Measurements from ENCODE around the gene MEF2D. TPM values are rescaled to one million over a fixed set of nuclear protein-coding genes. Genes with fewer than 3 reads are reported as not detected.

MEF2D gene
- total RNA-seq, 1 experiment from 2014 or later = 18.7 TPM

DNA sequence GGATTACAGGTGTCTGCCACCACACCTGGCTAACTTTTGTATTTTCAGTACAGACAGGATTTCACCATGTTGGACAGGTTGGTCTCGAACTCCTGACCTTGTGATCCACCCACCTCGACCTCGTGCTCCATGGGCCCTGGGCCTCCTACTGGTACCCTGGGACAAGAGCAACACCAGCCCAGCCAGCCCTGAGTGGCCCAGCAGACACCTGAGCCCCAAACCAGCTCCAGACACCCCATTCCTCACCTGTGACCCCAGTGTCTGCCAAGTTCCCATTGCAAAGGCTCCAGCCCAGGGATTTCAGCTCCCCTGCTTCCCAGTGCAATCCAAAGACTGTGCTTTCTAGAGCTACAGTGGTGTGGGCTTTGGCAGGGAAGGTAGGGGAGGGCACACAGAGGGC, 14.6 kb downstream of the MEF2D start:
- Mint-ChIP-seq H3K27ac (no peak overlapping the region; a peak in 1 of 7 replicates), H3K27me3 (ENCODE audit: low read depth) (no peaks in the 10 kb centered on the region), H3K36me3 (ENCODE audit: insufficient read depth in 1 of 3, low read depth in 3 of 3) (peaks cover 3 to 17% (median 14%) of the 10 kb centered on the region in 3 experiments; a peak in 6 of 7 replicates), H3K9me3 (no peaks in the 10 kb centered on the region; a peak in 1 of 5 replicates), H3K4me3 (no peak overlapping the region), H3K4me1 (peaks cover 40 to 51% of the 10 kb centered on the region in 2 experiments)
- H3K23ac ChIP-seq (ENCODE audit: insufficient read length, low read depth, low read length) = no peak overlapping the region
- TF ChIP-seq, protein P1, sequence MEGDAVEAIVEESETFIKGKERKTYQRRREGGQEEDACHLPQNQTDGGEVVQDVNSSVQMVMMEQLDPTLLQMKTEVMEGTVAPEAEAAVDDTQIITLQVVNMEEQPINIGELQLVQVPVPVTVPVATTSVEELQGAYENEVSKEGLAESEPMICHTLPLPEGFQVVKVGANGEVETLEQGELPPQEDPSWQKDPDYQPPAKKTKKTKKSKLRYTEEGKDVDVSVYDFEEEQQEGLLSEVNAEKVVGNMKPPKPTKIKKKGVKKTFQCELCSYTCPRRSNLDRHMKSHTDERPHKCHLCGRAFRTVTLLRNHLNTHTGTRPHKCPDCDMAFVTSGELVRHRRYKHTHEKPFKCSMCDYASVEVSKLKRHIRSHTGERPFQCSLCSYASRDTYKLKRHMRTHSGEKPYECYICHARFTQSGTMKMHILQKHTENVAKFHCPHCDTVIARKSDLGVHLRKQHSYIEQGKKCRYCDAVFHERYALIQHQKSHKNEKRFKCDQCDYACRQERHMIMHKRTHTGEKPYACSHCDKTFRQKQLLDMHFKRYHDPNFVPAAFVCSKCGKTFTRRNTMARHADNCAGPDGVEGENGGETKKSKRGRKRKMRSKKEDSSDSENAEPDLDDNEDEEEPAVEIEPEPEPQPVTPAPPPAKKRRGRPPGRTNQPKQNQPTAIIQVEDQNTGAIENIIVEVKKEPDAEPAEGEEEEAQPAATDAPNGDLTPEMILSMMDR (conservative IDR thresholded peaks at IDR 0.05) = no peak
- no peak overlapping the region for H3T11ph ChIP-seq (ENCODE audit: low read length)
- H2BK120ac ChIP-seq (ENCODE audit: low read depth, low read length, poor library complexity, severe bottlenecking) = no peak overlapping the region
- no peak overlapping the region for H2BK12ac ChIP-seq (ENCODE audit: insufficient read length, low read depth, low read length)
- no peaks in the 10 kb centered on the region for H4K20me1 ChIP-seq (ENCODE audit: control insufficient read depth, insufficient read depth, insufficient read length)
- no peaks in the 10 kb centered on the region; the same call in 1 of the 2 replicates for H3K79me2 ChIP-seq (ENCODE audit: insufficient read depth, low read length)
- no peak for DNase-seq
- H3K4me2 ChIP-seq (ENCODE audit: insufficient read depth, insufficient read length, low read length) = no peak overlapping the region
- peaks cover 16% of the 10 kb centered on the region for H3K4me1 ChIP-seq (ENCODE audit: insufficient read depth, low read length)
- H3K27me3 ChIP-seq (ENCODE audit: insufficient read depth, low read length) = no peaks in the 10 kb centered on the region
- H4K91ac ChIP-seq (ENCODE audit: insufficient read length, low read depth, low read length) = no peak overlapping the region
- H3K23me2 ChIP-seq (ENCODE audit: insufficient read length, low read depth, low read length, poor library complexity, severe bottlenecking) = no peaks in the 10 kb centered on the region
- H3K14ac ChIP-seq (ENCODE audit: insufficient read depth, low read length) = no peak overlapping the region
- H2BK15ac ChIP-seq (ENCODE audit: low read depth, low read length) = no peak overlapping the region
- no peak overlapping the region for H4K5ac ChIP-seq (ENCODE audit: insufficient read length, low read depth, low read length)
- H3K27ac ChIP-seq (ENCODE audit: insufficient read length, low read depth, low read length) = no peak overlapping the region
- H3K56ac ChIP-seq (ENCODE audit: insufficient read length, low read depth, low read length) = no peak overlapping the region
- no peaks in the 10 kb centered on the region for H3K9me3 ChIP-seq (ENCODE audit: control insufficient read depth, low read depth, low read length)
- no peak overlapping the region for H2AFZ ChIP-seq (ENCODE audit: low read length)
- H2BK5ac ChIP-seq (ENCODE audit: insufficient read length, low read length) = no peak overlapping the region
- H3K4ac ChIP-seq (ENCODE audit: low read depth, low read length) = no peak overlapping the region
- no CpG with 5 or more reads among the region's 3 CpGs for WGBS (ENCODE audit: extremely low coverage, insufficient read length, low lambda C conversion rate)
- H3K18ac ChIP-seq (ENCODE audit: insufficient read length, low read depth, low read length) = no peak overlapping the region
- H3K9ac ChIP-seq (ENCODE audit: extremely low read depth, insufficient read length, low read length) = no peak overlapping the region
- H2BK20ac ChIP-seq (ENCODE audit: low read depth, low read length, poor library complexity, severe bottlenecking) = no peak overlapping the region
- H2AK5ac ChIP-seq (ENCODE audit: insufficient read length, low read length) = no peak overlapping the region
- H3K79me1 ChIP-seq (ENCODE audit: insufficient read depth, low read depth, low read length, poor library complexity, severe bottlenecking) = no peaks in the 10 kb centered on the region
- no peak overlapping the region for H4K8ac ChIP-seq (replicated peaks; ENCODE audit: insufficient read length, low read depth, low read length)
